HepG2 (cell line): Measurements from ENCODE around the gene TTC28. TPM values are rescaled to one million over a fixed set of nuclear protein-coding genes. Genes with fewer than 3 reads are reported as not detected.
A peak's percentile ranks its signal among the peaks of the same experiment; 100 is the strongest.

Experiments used
- MAF1 ChIP-seq: sonication (generic); formaldehyde crosslinking; IDR thresholded peaks from 2 replicates; pipeline ENCODE4 v1.5.0; 2020; ENCODE audit warnings: missing genetic modification reagents, borderline replicate concordance
- MAFK ChIP-seq, 2 experiments: IDR thresholded peaks in 1 of 2; conservative IDR thresholded peaks in 1 of 2; 2 replicates each; pipeline ENCODE4 v1.6.1; 2011; ENCODE audit warnings: improper control_type of control experiment in 2 of 2, low read length in 2 of 2
- MIER2 ChIP-seq: IDR thresholded peaks from 2 replicates; pipeline ENCODE4 v1.6.1; 2016; ENCODE audit warnings: missing biosample characterization, missing genetic modification reagents
- RBAK ChIP-seq: sonication (generic); formaldehyde crosslinking; IDR thresholded peaks from 2 replicates; pipeline ENCODE4 v1.5.1; 2020; ENCODE audit warnings: mild to moderate bottlenecking, missing genetic modification reagents
- RBFOX2 ChIP-seq: fragments of 200-400 bp; formaldehyde crosslinking; IDR thresholded peaks from 2 replicates; pipeline ENCODE4 v1.6.1; 2017; ENCODE audit warnings: low read depth, mild to moderate bottlenecking, low read length
- RFXANK ChIP-seq: IDR thresholded peaks from 2 replicates; pipeline ENCODE4 v1.6.1; 2016
- TEAD3 ChIP-seq: optimal IDR thresholded peaks from 2 replicates; pipeline ENCODE3; 2016; ENCODE audit warnings: borderline replicate concordance
- ZFP36 ChIP-seq: fragments of 150-350 bp; IDR thresholded peaks from 2 replicates; pipeline ENCODE4 v1.6.1; 2018; ENCODE audit warnings: borderline replicate concordance, low read length, low read depth; ENCODE audit not compliant: partially characterized antibody
- ZNF567 ChIP-seq: sonication (generic); formaldehyde crosslinking; IDR thresholded peaks from 2 replicates; pipeline ENCODE4 v1.8.1; 2023; ENCODE audit warnings: mild to moderate bottlenecking, missing genetic modification reagents, borderline replicate concordance
- ZNF883 ChIP-seq: sonication (generic); formaldehyde crosslinking; IDR thresholded peaks from 2 replicates; pipeline ENCODE4 v1.5.1; 2020; ENCODE audit warnings: mild to moderate bottlenecking, missing genetic modification reagents; ENCODE audit errors: not compliant biosample characterization
- polyA plus RNA-seq, 8 experiments: library from polyadenylated mRNA; depleted of rRNA in 3 of 8; stranded (reverse) in 7 of 8; unstranded in 1 of 8; fragments of >200 nt; fragmentation: Illumina TruSeq in 4 of 8; extraction: Trizol in 4 of 8; gene quantifications; 2 replicates each; pipeline versions ENCODE4 v1.2.1 to v1.2.3, GENCODE V29; 2011 to 2016; ENCODE audit warnings: low read depth in 4 of 8, missing spikeins in 1 of 8, mixed read lengths in 1 of 8; ENCODE audit not compliant: insufficient read depth in 1 of 8
- total RNA-seq, 5 experiments: library from RNA; depleted of rRNA; stranded (reverse); fragments of >200 nt; fragmentation: Illumina TruSeq; extraction: Trizol; gene quantifications; 2 replicates each; pipeline ENCODE4 v1.2.3, GENCODE V29; 2016; ENCODE audit warnings: low read depth in 1 of 5
- TF ChIP-seq, protein P1 (sequence below): sonication (generic); formaldehyde crosslinking; IDR thresholded peaks from 2 replicates; pipeline ENCODE4 v1.4.0; 2020; ENCODE audit warnings: mild to moderate bottlenecking, missing genetic modification reagents, borderline replicate concordance
- TF ChIP-seq, protein P2 (sequence below): sonication (generic); formaldehyde crosslinking; IDR thresholded peaks from 2 replicates; pipeline ENCODE4 v1.4.0; 2020; ENCODE audit warnings: missing genetic modification reagents
- TF ChIP-seq, protein P3 (sequence below): sonication (generic); formaldehyde crosslinking; IDR thresholded peaks from 2 replicates; pipeline ENCODE4 v1.9.0; 2021; ENCODE audit warnings: mild to moderate bottlenecking, missing genetic modification reagents
- TF ChIP-seq, protein P4 (sequence below): sonication (generic); formaldehyde crosslinking; IDR thresholded peaks from 2 replicates; pipeline ENCODE4 v1.8.0; 2022; ENCODE audit warnings: mild to moderate bottlenecking, missing genetic modification reagents, borderline replicate concordance

TTC28 gene
- total and polyA plus RNA-seq, 2 of the 13 experiments (the other 11 are each of a cell fraction or from before 2014, with no cell fraction given): 4.2 to 13.1 TPM

DNA sequence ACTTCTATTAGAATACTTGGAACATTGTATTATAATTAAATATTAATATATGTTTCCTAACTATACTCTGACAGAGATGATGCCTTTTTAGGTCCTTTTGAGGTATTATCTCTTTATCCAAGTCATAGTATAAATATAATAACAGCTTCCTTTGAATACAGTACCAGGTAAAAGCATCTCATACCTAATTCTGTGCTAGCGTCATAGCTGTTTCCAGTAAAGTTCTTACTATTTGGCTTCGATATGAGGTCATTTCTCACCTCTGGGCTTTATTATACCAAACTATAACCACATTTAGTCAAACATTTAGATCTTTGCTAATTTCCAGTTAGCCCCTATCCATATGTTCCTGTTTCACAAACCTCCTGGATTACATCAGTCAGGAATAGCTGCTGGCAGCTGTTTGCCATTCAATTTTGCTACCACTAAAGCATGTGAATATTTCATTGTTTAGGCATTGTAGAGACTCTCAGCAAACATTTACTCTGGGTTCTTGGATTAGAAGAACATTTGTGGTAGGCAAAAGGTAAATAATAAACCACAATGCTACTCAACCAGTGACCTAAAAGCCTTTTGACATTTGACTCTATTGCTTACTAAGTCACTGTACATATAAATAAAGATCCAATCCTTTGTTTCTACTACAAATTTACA, 255.1 kb downstream of the TTC28 start (continued):
- TF ChIP-seq MAFK (conservative IDR thresholded peaks at IDR 0.05 in 1 of 2, IDR thresholded peaks at IDR 0.05 in 1 of 2; ENCODE audit: low read length in 2 of 2): no peak
- TF ChIP-seq, protein P1, sequence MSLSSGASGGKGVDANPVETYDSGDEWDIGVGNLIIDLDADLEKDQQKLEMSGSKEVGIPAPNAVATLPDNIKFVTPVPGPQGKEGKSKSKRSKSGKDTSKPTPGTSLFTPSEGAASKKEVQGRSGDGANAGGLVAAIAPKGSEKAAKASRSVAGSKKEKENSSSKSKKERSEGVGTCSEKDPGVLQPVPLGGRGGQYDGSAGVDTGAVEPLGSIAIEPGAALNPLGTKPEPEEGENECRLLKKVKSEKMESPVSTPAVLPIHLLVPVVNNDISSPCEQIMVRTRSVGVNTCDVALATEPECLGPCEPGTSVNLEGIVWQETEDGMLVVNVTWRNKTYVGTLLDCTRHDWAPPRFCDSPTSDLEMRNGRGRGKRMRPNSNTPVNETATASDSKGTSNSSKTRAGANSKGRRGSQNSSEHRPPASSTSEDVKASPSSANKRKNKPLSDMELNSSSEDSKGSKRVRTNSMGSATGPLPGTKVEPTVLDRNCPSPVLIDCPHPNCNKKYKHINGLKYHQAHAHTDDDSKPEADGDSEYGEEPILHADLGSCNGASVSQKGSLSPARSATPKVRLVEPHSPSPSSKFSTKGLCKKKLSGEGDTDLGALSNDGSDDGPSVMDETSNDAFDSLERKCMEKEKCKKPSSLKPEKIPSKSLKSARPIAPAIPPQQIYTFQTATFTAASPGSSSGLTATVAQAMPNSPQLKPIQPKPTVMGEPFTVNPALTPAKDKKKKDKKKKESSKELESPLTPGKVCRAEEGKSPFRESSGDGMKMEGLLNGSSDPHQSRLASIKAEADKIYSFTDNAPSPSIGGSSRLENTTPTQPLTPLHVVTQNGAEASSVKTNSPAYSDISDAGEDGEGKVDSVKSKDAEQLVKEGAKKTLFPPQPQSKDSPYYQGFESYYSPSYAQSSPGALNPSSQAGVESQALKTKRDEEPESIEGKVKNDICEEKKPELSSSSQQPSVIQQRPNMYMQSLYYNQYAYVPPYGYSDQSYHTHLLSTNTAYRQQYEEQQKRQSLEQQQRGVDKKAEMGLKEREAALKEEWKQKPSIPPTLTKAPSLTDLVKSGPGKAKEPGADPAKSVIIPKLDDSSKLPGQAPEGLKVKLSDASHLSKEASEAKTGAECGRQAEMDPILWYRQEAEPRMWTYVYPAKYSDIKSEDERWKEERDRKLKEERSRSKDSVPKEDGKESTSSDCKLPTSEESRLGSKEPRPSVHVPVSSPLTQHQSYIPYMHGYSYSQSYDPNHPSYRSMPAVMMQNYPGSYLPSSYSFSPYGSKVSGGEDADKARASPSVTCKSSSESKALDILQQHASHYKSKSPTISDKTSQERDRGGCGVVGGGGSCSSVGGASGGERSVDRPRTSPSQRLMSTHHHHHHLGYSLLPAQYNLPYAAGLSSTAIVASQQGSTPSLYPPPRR (CRISPR knock-in tag): peak; percentile 91; the same call in 1 of the 2 replicates
- no peak for TF ChIP-seq MAF1 (CRISPR knock-in tag)
- no peak for TF ChIP-seq RBAK
- TF ChIP-seq, protein P2, sequence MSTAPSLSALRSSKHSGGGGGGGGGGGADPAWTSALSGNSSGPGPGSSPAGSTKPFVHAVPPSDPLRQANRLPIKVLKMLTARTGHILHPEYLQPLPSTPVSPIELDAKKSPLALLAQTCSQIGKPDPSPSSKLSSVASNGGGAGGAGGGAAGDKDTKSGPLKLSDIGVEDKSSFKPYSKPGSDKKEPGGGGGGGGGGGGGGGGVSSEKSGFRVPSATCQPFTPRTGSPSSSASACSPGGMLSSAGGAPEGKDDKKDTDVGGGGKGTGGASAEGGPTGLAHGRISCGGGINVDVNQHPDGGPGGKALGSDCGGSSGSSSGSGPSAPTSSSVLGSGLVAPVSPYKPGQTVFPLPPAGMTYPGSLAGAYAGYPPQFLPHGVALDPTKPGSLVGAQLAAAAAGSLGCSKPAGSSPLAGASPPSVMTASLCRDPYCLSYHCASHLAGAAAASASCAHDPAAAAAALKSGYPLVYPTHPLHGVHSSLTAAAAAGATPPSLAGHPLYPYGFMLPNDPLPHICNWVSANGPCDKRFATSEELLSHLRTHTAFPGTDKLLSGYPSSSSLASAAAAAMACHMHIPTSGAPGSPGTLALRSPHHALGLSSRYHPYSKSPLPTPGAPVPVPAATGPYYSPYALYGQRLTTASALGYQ (CRISPR knock-in tag): 0 out of 2 replicates have a peak, but pooled peaks have one; percentile 32
- TF ChIP-seq RBFOX2: no peak
- TF ChIP-seq TEAD3 (CRISPR knock-in tag): peak; percentile 24
- TF ChIP-seq ZNF883 (CRISPR knock-in tag): no peak
- TF ChIP-seq, protein P3, sequence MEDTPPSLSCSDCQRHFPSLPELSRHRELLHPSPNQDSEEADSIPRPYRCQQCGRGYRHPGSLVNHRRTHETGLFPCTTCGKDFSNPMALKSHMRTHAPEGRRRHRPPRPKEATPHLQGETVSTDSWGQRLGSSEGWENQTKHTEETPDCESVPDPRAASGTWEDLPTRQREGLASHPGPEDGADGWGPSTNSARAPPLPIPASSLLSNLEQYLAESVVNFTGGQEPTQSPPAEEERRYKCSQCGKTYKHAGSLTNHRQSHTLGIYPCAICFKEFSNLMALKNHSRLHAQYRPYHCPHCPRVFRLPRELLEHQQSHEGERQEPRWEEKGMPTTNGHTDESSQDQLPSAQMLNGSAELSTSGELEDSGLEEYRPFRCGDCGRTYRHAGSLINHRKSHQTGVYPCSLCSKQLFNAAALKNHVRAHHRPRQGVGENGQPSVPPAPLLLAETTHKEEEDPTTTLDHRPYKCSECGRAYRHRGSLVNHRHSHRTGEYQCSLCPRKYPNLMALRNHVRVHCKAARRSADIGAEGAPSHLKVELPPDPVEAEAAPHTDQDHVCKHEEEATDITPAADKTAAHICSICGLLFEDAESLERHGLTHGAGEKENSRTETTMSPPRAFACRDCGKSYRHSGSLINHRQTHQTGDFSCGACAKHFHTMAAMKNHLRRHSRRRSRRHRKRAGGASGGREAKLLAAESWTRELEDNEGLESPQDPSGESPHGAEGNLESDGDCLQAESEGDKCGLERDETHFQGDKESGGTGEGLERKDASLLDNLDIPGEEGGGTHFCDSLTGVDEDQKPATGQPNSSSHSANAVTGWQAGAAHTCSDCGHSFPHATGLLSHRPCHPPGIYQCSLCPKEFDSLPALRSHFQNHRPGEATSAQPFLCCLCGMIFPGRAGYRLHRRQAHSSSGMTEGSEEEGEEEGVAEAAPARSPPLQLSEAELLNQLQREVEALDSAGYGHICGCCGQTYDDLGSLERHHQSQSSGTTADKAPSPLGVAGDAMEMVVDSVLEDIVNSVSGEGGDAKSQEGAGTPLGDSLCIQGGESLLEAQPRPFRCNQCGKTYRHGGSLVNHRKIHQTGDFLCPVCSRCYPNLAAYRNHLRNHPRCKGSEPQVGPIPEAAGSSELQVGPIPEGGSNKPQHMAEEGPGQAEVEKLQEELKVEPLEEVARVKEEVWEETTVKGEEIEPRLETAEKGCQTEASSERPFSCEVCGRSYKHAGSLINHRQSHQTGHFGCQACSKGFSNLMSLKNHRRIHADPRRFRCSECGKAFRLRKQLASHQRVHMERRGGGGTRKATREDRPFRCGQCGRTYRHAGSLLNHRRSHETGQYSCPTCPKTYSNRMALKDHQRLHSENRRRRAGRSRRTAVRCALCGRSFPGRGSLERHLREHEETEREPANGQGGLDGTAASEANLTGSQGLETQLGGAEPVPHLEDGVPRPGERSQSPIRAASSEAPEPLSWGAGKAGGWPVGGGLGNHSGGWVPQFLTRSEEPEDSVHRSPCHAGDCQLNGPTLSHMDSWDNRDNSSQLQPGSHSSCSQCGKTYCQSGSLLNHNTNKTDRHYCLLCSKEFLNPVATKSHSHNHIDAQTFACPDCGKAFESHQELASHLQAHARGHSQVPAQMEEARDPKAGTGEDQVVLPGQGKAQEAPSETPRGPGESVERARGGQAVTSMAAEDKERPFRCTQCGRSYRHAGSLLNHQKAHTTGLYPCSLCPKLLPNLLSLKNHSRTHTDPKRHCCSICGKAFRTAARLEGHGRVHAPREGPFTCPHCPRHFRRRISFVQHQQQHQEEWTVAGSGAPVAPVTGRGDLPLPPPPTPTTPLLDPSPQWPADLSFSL: no peak
- TF ChIP-seq ZFP36: peak; percentile 27
- TF ChIP-seq ZNF567 (CRISPR knock-in tag): no peak
- TF ChIP-seq, protein P4, sequence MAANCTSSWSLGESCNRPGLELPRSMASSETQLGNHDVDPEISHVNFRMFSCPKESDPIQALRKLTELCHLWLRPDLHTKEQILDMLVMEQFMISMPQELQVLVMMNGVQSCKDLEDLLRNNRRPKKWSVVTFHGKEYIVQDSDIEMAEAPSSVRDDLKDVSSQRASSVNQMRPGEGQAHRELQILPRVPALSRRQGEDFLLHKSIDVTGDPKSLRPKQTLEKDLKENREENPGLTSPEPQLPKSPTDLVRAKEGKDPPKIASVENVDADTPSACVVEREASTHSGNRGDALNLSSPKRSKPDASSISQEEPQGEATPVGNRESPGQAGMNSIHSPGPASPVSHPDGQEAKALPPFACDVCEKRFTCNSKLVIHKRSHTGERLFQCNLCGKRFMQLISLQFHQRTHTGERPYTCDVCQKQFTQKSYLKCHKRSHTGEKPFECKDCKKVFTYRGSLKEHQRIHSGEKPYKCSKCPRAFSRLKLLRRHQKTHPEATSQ (CRISPR knock-in tag): no peak
- no peak for TF ChIP-seq RFXANK (CRISPR knock-in tag)
- TF ChIP-seq MIER2 (CRISPR knock-in tag): no peak
